Common myeloid progenitor, CD34-positive (primary cell): ENCODE data around the gene PANK1.
A peak's percentile ranks its signal among the peaks of the same experiment; 100 is the strongest.
"Not testable (repeated sequence)": the region's sequence is repeated elsewhere in the genome, so short reads cannot be mapped to it uniquely, and the experiment has no call there.

Experiments
- CTCF ChIA-PET: fragments of 350-600 bp; sonication (Branson Sonifier 250); formaldehyde crosslinking; loops from one replicate; lab custom pipeline; 2021; ENCODE audit warnings: antibody characterized with exemption; lab: Charles Lee
- POLR2A ChIA-PET: fragments of 350-600 bp; sonication (Branson Sonifier 250); formaldehyde crosslinking; loops from one replicate; lab custom pipeline; 2021; ENCODE audit warnings: antibody characterized with exemption; lab: Charles Lee
- DNase-seq, 3 donors: peaks; one replicate each; pipeline versions ENCODE4 v3.0.0 to v3.0.0-alpha.2; 2013
- H3K27ac ChIP-seq, 2 experiments: 1 replicate in 1 of 2; 2 replicates in 1 of 2; pipeline ENCODE4 v1.7.0; 2013; ENCODE audit warnings: inconsistent platforms in 2 of 2, low read length in 2 of 2, mild to moderate bottlenecking in 2 of 2, low read depth in 1 of 2, moderate library complexity in 1 of 2; ENCODE audit not compliant: severe bottlenecking in 2 of 2, insufficient read depth in 1 of 2, poor library complexity in 1 of 2
- H3K27me3 ChIP-seq, 5 experiments: replicated peaks in 2 of 5; 1 replicate in 3 of 5; 2 replicates in 2 of 5; pipeline versions ENCODE4 v1.6.1 to v1.7.0; 2013; ENCODE audit warnings: low read length in 4 of 5, mild to moderate bottlenecking in 2 of 5, moderate library complexity in 2 of 5, inconsistent platforms in 1 of 5; ENCODE audit not compliant: insufficient read depth in 5 of 5, control insufficient read depth in 4 of 5
- H3K36me3 ChIP-seq, 4 experiments: 1 replicate in 2 of 4; 2 replicates in 2 of 4; pipeline versions ENCODE4 v1.6.1 to v1.7.0; 2013; ENCODE audit warnings: low read length in 3 of 4, control low read depth in 1 of 4, mild to moderate bottlenecking in 1 of 4; ENCODE audit not compliant: control insufficient read depth in 4 of 4, insufficient read depth in 4 of 4
- H3K4me1 ChIP-seq, 4 experiments: 1 replicate in 3 of 4; 2 replicates in 1 of 4; pipeline versions ENCODE4 v1.6.1 to v1.7.1; 2013; ENCODE audit warnings: low read length in 3 of 4, mild to moderate bottlenecking in 3 of 4, control low read depth in 1 of 4, inconsistent platforms in 1 of 4, moderate library complexity in 1 of 4; ENCODE audit not compliant: control insufficient read depth in 4 of 4, insufficient read depth in 4 of 4; ENCODE audit errors: control extremely low read depth in 1 of 4
- H3K4me3 ChIP-seq, 7 experiments: 1 replicate in 4 of 7; 2 replicates in 3 of 7; pipeline versions ENCODE4 v1.5.1 to v1.7.0; 2013; ENCODE audit warnings: mild to moderate bottlenecking in 7 of 7, low read length in 6 of 7, moderate library complexity in 6 of 7, inconsistent platforms in 2 of 7, low read depth in 2 of 7, control low read depth in 1 of 7; ENCODE audit not compliant: insufficient read depth in 4 of 7, control insufficient read depth in 1 of 7; ENCODE audit errors: extremely low read depth in 1 of 7
- H3K9me3 ChIP-seq, 5 experiments: 1 replicate in 4 of 5; 2 replicates in 1 of 5; pipeline versions ENCODE4 v1.6.1 to v1.7.1; 2013; ENCODE audit warnings: low read length in 4 of 5, mild to moderate bottlenecking in 2 of 5, inconsistent platforms in 1 of 5, low read depth in 1 of 5, moderate library complexity in 1 of 5; ENCODE audit not compliant: control insufficient read depth in 4 of 5, insufficient read depth in 2 of 5; ENCODE audit errors: control extremely low read depth in 1 of 5
- WGBS: methylation state at CpG from one replicate; pipeline ENCODE4 v1.1.5; 2013; ENCODE audit not compliant: insufficient coverage; 5-methylcytosine and 5-hydroxymethylcytosine counted together

The PANK1 gene

DNA sequence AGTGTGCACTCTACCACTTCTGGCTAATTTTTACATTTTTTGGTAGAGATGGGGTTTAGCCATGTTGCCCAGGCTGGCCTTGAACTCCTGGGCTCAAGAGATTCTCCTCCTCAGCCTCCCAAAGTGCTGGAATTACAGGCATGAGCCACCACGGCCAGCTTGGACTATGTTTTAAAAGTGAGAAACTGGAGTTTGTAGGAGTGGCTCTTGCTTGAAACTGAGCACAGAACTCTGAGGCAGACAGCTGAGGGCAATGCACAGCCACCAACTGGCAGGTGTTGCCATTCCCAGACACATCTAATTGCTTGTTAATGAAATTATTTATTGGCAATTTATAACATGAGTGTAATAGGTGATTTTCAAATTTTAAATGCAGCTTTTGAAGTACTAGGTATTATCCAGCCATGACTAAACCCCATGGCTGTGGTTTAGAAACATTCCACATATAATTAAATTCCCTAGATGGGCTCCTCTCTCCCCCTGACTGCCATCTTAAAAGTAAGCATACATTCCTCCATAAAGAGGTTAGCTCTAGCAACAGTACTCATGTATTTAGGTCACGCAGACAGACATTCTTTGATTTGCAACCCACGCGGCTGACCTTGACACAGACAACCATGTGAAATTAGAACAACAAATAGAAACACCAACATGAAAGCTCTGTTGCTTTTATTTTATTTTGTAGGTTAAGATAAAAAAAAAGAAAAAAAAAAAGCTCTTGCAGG, 19.8 kb downstream of the PANK1 start:
- no peak overlapping the region for H3K27ac ChIP-seq
- H3K4me1 ChIP-seq: peaks cover 5 to 24% (median 14%) of the 10 kb centered on the region in 4 experiments
- no peaks in the 10 kb centered on the region for H3K36me3 ChIP-seq
- ChIA-PET CTCF (interaction anchor here (0.7 to 1.9 kb wide), 5 partner anchors 7 to 251 kb away, joined by 3 to 6 read pairs (median 3); no protein-coding TSS in a partner anchor), POLR2A (interaction anchor here (0.6 kb wide), 1 partner anchor 55 kb away, joined by 5 read pairs; no protein-coding TSS in a partner anchor)
- no peak for DNase-seq
- H3K9me3 ChIP-seq: peaks cover 0 to 13% (median 4%) of the 10 kb centered on the region in 5 experiments
- no peaks in the 10 kb centered on the region for H3K27me3 ChIP-seq
- no peak overlapping the region for H3K4me3 ChIP-seq
- 100% methylated on average over 1 of the region's 4 CpGs for WGBS

DNA sequence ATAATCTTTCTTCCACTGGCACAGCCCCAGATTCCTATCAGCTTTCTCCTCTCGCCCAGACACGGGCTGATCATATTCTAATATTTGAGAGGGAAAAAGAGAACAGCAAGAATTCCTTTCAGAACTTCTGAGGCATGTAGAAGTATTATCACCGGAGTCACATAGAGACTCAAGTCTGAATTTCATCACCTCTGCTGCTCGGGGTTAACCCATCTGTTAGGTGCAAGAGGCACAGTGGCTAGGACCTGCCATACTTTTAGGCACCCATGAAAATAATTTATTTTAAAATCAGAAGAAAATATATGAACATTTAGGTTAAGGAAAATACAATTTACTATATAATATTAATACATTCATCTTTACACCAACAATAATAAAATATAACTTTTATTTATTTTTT, 21.0 kb downstream of the PANK1 start:
- Histone ChIP-seq H3K4me3 (no peak overlapping the region), H3K36me3 (no peaks in the 10 kb centered on the region), H3K9me3 (peaks cover 3 to 18% (median 4%) of the 10 kb centered on the region in 5 experiments), H3K27me3 (no peaks in the 10 kb centered on the region), H3K4me1 (peaks cover 5 to 24% (median 14%) of the 10 kb centered on the region in 4 experiments), H3K27ac (no peak overlapping the region)
- DNase-seq: no peak
- CTCF ChIA-PET: no interaction called here
- WGBS: 100% methylated on average over 1 of the region's 4 CpGs
- POLR2A ChIA-PET: no interaction called here

DNA sequence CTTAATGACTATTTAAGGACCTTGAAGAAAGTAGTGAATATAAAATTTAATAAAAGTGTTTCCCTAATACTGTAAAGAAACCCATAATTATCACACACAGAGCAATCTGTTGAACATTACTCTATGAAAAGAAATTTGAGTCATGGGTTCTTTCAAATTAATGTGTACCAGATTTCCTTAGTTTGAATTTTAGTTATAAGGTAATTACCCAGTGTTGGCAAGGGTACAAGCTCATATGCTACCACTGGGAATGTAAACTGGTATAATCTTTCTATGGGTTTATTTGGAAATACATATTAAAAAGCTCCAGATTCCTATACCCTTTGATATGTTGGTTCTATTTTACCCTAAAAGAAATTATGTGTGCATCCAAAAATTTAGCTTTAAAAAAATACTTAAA, 22.9 kb downstream of the PANK1 start:
- no peaks in the 10 kb centered on the region for H3K36me3 ChIP-seq
- H3K9me3 ChIP-seq: peaks cover 3 to 18% (median 4%) of the 10 kb centered on the region in 5 experiments
- no peak overlapping the region for H3K4me3 ChIP-seq
- POLR2A ChIA-PET: no interaction called here
- H3K27me3 ChIP-seq: no peaks in the 10 kb centered on the region
- CTCF ChIA-PET: no interaction called here
- peaks cover 0 to 19% (median 6%) of the 10 kb centered on the region in 4 experiments for H3K4me1 ChIP-seq
- H3K27ac ChIP-seq: no peak overlapping the region
- no peak for DNase-seq

DNA sequence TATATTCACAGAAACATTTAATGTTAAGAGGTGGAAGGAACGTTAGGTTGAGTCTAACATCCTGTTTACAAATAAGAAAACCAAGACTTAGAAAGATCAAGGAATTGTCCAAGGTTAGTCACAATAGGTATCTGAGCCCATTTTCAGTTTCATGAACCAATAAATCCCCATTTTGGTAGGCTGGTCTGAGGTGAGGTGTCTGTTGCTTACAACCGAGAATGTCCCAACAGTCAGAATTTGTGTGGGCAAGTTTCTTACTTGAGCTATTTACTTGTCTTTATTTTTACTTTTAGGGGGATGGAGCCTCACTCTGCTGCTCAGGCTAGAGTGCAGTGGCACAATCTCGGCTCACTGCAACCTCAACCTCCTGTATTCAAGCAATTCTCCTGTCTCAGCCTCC, 23.6 kb downstream of the PANK1 start:
- DNase-seq: no peak
- Histone ChIP-seq H3K4me1 (peaks cover 0 to 23% (median 6%) of the 10 kb centered on the region in 4 experiments), H3K9me3 (peaks cover 3 to 18% (median 4%) of the 10 kb centered on the region in 5 experiments), H3K27ac (no peak overlapping the region), H3K4me3 (no peak overlapping the region), H3K27me3 (no peaks in the 10 kb centered on the region), H3K36me3 (no peaks in the 10 kb centered on the region)
- CTCF ChIA-PET: no interaction called here
- POLR2A ChIA-PET: no interaction called here
- WGBS: 100% methylated on average over 2 of the region's 3 CpGs

DNA sequence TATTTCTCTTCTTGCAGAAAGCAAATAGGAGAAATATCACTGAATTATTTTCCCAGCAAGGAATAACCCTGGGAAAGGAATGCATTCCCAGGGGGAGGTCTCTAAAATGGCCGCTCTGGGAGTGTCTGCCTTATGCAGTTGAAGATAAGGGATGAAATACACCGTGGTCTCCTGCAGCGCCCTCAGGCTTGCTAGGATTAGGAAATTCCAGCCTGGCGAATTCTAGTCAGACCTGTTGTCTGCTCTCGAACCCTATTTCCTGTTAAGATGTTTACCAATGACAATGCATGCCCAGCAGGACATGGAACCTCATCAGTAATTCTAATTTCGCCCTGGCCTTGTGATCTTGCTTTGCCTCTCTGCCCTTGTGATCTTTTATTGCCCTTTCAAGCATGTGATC, 24.7 kb downstream of the PANK1 start:
- peaks cover 3 to 18% (median 4%) of the 10 kb centered on the region in 5 experiments for H3K9me3 ChIP-seq
- H3K36me3 ChIP-seq, CTCF ChIA-PET, H3K4me3 ChIP-seq, POLR2A ChIA-PET, H3K27ac ChIP-seq, H3K27me3 ChIP-seq: not testable (repeated sequence)
- peaks cover 0 to 27% (median 7%) of the 10 kb centered on the region in 4 experiments for H3K4me1 ChIP-seq
- peak in 1 of 3 donors; percentile 23 for DNase-seq
- 97% methylated on average over 5 of the region's 6 CpGs for WGBS

DNA sequence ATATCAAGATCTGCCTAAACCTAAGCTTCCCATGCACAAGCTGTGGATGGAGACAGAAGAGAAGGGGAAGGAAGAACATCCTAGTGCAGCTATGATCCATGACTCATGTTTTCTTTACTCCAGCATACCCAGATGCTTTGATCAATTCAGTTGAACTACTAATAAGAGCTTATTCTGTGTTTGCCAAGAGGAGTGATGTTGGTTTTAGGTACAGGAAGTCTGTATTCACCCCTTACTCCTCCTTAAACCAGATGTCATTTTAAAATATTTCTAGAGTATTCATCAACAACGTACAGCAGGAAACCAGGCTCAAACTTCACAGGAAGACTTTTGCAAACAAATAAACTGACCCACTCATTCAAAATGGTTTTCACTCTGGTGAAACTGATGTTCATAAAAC, 29.2 kb downstream of the PANK1 start:
- no peak overlapping the region for H3K27ac ChIP-seq
- WGBS: 0% methylated on average over 1 of the region's 1 CpG
- H3K4me1 ChIP-seq: peaks cover 0 to 24% (median 6%) of the 10 kb centered on the region in 4 experiments
- no peaks in the 10 kb centered on the region for H3K27me3 ChIP-seq
- H3K36me3 ChIP-seq: peaks cover 0 to 8% (median 3%) of the 10 kb centered on the region in 4 experiments
- POLR2A ChIA-PET: no interaction called here
- CTCF ChIA-PET: interaction anchor here (0.9 to 1.5 kb wide), 4 partner anchors 10 to 14 kb away, joined by 3 to 5 read pairs (median 4); no protein-coding TSS in a partner anchor
- H3K9me3 ChIP-seq: peaks cover 1 to 11% (median 3%) of the 10 kb centered on the region in 5 experiments
- peak overlapping the region in 1 of 7 experiments; percentile 33 for H3K4me3 ChIP-seq
- DNase-seq: peak; percentile 19 to 78 (median 42)

DNA sequence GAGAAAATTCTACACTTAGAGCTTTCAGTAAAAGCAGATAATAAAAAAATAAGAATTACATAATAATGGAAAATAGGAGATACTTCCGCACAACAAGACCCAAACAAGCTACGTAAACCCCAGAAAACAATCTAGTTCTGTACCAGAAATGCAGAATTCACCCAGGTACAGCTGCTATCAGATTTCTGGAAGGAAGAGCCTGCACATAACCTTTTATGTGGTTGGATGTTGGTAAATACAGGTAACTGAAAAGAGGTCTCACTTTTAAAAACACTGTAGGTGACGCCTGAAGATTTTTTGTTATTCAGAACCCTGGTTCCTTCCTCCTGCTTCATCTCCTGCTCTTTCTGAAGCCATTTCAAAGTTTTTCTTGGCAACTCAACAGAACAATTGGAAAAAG, 29.9 kb downstream of the PANK1 start:
- no peak for DNase-seq
- Histone ChIP-seq H3K27me3 (no peaks in the 10 kb centered on the region), H3K36me3 (peaks cover 0 to 8% (median 3%) of the 10 kb centered on the region in 4 experiments), H3K4me3 (no peak overlapping the region), H3K4me1 (peaks cover 0 to 24% (median 6%) of the 10 kb centered on the region in 4 experiments), H3K9me3 (peaks cover 0 to 5% (median 0%) of the 10 kb centered on the region in 5 experiments), H3K27ac (no peak overlapping the region)
- no CpG with 5 or more reads among the region's 3 CpGs for WGBS
- POLR2A ChIA-PET: no interaction called here
- CTCF ChIA-PET: interaction anchor here (0.9 to 1.5 kb wide), 5 partner anchors 9 to 18 kb away, joined by 3 to 5 read pairs (median 3); no protein-coding TSS in a partner anchor
